ENCODE data around the gene FAM163A.

GRCh38 chr1:179785728-179786127 is 42.6 kb downstream of the FAM163A start:
- no peak for TF ChIP-seq POLR2A (IDR thresholded peaks at IDR 0.05)
- TF ChIP-seq CTCF (IDR thresholded peaks at IDR 0.05) = no peak
